HG02973 (cell line): ENCODE results near the gene SLC22A31.

Experiments used
- ATAC-seq: cut with Tn5 transposase; IDR thresholded peaks from one replicate; pipeline ENCODE4 v1.9.1; 2021; ENCODE audit warnings: moderate library complexity; ENCODE audit not compliant: unreplicated experiment

The SLC22A31 gene

DNA sequence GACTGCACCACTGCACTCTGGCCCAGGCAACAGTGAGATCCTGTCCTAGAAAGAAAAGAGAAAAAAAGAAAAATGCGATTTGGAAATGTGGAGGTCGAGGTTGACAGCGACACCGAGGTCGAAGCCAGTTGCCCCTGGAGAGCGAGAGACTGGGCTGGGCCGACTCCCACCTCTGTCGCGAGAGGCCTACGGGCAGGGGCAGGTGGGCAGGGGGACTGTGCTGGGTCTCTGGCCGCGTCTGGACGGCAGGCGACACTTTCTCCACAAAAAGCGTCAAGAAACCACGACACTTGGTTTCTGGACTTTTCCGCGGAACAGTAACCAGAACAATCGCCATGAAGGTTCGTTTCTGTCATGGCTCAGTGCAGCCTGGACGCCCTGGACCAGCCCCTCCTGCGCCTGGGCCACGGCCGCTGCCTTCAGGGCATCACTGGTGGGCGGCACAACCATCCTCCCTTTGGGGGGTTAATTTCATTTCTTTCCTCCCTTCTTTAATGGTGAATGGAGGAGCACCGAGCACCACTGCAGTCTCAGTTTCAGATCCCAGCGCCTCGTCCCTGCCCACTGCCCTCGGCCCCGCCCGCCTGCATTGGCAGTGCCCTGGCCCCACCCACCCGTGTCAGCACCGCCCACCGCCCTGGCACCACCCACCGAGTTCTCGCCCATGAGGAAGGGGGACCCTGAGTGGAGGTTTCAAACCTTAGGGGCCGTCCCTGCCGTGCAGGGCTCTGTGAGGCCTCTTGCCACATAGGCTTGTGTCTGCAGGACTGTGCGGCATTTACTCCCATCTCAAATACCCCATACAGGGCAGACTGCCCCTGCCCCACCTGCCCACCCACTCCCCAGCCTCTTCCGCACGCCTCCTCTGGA is 47.3 kb downstream of the SLC22A31 start:
- no peak for ATAC-seq

GRCh38 chr16:89150981-89151380 is 49.4 kb downstream of the SLC22A31 start:
- ATAC-seq = no peak

DNA sequence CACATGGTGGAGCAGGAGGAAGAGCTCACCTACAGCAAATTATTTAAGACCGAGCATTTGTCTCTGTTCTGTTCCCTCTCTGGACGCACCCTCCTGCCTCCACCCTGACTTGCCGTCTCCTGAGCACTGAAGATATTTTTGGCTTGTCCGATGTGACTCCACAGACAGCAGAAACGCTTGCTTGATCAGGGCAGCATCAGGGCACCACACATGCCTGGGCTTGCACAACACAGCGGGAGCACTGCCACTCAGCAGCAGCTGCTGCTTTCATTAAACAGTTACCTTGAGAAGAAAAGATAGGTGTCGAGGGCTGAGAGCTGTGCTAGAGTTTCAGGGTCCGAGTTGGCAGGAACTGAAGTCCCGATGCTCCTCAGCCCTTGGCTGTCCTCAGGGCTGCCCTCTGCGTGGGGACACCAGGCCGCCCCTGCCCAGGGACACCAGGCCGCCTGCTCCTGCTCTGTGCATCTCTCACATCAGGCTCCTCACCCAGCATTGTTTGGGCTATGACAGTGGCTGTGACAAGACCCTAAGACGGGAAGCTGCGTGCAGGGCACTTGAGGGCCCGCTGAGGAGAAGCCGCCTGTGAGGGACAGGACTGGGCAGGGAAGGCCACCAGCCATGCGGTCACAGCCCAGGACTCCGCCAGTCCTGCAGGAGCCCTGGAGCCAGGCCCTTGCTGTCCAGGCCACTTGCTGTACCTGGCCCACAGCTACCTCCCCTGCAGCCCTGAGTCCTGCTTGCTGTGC is 50.1 kb downstream of the SLC22A31 start:
- ATAC-seq = no peak

DNA sequence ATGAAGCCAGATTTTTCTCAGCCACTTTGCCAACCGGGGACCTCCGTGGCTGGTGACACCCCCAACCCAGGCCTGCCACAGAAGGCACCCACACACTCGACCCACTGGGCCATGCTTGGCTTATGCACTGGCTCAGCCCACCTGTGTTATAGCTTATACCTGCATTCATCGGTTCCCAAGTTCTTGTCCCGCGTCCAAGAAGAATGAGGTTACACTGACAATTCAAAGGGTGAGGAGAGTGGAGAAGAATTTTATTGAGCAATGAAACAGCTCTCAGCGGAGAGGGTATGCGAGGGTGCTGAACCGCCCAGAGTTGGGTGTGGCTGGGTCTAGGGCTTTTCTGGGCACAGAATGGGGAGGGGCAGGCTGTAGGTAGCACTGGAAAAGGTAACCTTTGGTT is 51.0 kb downstream of the SLC22A31 start:
- ATAC-seq = no peak

- ATAC-seq = no peak
These were observed 53.1 kb downstream of the SLC22A31 start for GRCh38 chr16:89147085-89147817.

DNA sequence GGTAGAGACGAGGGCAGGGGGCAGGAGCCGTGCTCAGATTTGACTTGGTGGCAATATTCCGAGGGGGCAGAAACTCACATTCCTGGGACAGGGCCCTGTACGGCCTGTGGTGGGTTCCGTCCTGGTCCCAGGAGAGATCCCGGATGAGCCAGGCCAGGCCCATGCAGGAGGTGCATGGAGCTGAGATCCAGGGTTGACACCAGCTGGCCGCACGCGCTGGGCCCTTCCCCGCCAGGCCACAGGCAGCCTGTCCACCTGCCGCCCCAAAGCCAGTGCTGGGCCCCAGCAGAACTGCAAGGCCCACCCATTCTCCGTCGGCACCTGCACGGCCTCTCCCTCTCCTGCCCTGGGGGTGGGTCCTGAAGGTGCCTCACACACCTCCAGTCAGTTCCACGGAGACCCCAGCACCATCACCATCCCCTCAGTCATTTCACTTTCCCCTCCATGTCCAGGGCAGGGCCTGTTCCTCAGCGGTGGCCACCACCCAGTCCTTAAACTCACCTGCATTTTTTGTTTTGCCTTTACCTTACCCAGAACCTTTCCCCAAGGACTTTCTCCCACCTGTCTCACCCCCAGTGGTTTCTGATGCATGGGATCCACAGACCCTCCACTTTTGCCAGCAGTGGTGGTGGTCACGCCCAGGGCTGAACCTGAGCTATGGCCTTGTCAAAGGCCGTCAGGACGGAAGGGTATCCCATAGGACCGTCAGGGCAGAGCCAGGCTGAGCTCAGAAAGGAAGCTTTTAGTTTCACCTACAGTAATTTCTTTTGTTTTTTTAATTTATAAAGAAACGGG is 53.9 kb downstream of the SLC22A31 start:
- no peak for ATAC-seq
